Muscle of leg (tissue), 11 donors: Measurements from ENCODE around the gene TMEM185A. TPM values are rescaled to one million over a fixed set of nuclear protein-coding genes. Genes with fewer than 3 reads are reported as not detected.

Experiments
- DNase-seq: peaks from one replicate; pipeline ENCODE4 v3.0.0; 2013
- H3K27ac ChIP-seq: one replicate; pipeline ENCODE4 v1.5.1; 2013; ENCODE audit warnings: mild to moderate bottlenecking, low read length, control low read depth
- H3K27me3 ChIP-seq: one replicate; pipeline ENCODE4 v1.6.1; 2013; ENCODE audit warnings: low read length; ENCODE audit not compliant: control insufficient read depth, insufficient read depth
- H3K36me3 ChIP-seq: one replicate; pipeline ENCODE4 v1.6.1; 2013; ENCODE audit warnings: low read length; ENCODE audit not compliant: control insufficient read depth, insufficient read depth
- H3K4me1 ChIP-seq: one replicate; pipeline ENCODE4 v1.6.1; 2013; ENCODE audit warnings: low read length; ENCODE audit not compliant: control insufficient read depth, insufficient read depth
- H3K4me3 ChIP-seq: one replicate; pipeline ENCODE4 v1.5.1; 2013; ENCODE audit warnings: low read length, control low read depth
- H3K9me3 ChIP-seq: replicated peaks from 2 replicates; pipeline ENCODE4 v1.6.1; 2013; ENCODE audit warnings: low read depth, low read length; ENCODE audit not compliant: control insufficient read depth
- WGBS: methylation state at CpG from one replicate; pipeline ENCODE4 v1.1.5; 2013; ENCODE audit warnings: missing lambda C conversion rate; ENCODE audit not compliant: insufficient coverage; 5-methylcytosine and 5-hydroxymethylcytosine counted together
- polyA plus RNA-seq, 8 donors: library from polyadenylated mRNA; unstranded; fragments of 120-200 nt; gene quantifications; one replicate each; pipeline versions ENCODE4 v1.2.1 to v1.2.3, GENCODE V29; 2013; ENCODE audit warnings: inconsistent platforms in 1 of 8, low replicate concordance in 1 of 8; ENCODE audit not compliant: insufficient read length in 8 of 8, insufficient read depth in 1 of 8
- total RNA-seq: library from RNA; stranded (reverse); fragments of 120-200 nt; gene quantifications from one replicate; pipeline ENCODE4 v1.2.4, GENCODE V29; 2013

TMEM185A gene
- total and polyA plus RNA-seq, 9 donors: 21.3 to 35.6 (median 32.5) TPM

DNA sequence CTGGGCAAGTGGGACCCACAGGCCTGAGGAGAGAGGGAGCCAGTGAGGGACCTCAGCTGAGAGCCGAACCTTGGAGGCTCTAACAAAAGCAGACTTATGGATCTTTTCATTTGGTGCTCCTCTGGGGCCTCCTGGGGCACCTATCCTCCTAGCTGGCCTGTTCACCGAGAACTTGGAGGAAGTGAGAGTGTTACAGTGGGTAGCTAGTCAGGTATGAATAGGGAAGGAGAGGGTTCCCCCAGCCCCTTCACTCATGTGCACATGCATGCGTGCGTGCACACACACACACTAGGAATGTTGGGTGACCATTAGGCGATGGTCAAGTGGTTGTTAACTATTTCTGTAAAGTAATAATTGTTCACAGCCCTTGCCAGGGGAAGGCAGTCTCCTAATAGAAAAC is 18.6 kb upstream of the TMEM185A start:
- WGBS: no CpG with 5 or more reads among the region's 5 CpGs
- no peaks in the 10 kb centered on the region for H3K4me1 ChIP-seq

GRCh38 chrX:149648932-149649331 is 17.3 kb upstream of the TMEM185A start:
- Histone ChIP-seq H3K36me3 (no peaks in the 10 kb centered on the region), H3K27me3 (peaks cover 6% of the 10 kb centered on the region), H3K27ac (no peak overlapping the region), H3K4me1 (no peaks in the 10 kb centered on the region), H3K4me3 (no peak overlapping the region), H3K9me3 (no peaks in the 10 kb centered on the region)
- WGBS: no CpG with 5 or more reads among the region's 1 CpG
- DNase-seq: no peak

More for the DNA sequence above, 18.6 kb upstream of the TMEM185A start:
- H3K27me3 ChIP-seq: peaks cover 6% of the 10 kb centered on the region
- DNase-seq: no peak
- no peaks in the 10 kb centered on the region for H3K9me3 ChIP-seq
- no peak overlapping the region for H3K27ac ChIP-seq
- no peaks in the 10 kb centered on the region for H3K36me3 ChIP-seq
- no peak overlapping the region for H3K4me3 ChIP-seq

DNA sequence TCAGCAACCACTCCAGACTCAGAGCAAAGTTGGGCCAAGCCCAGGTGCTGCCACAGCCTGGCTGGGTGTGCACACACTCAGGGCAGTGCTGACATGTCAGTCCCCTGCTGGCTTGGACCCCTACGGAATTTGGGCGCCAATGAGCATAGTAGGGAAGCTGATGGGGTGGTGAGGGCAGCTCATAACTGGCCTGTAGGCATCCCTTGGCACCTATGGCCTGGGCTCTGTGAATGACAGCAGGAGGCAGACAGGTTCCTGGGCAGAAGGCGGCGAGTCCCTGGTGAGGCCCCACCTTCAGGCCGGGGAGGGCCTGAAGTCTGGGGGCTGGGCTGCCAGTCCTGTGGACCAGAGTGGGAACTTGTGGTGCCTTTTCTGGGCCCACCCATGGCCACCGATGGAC is 15.9 kb upstream of the TMEM185A start:
- H3K27ac ChIP-seq: no peak overlapping the region
- WGBS: 79% methylated on average over 6 of the region's 6 CpGs
- no peak overlapping the region for H3K4me3 ChIP-seq
- DNase-seq: no peak
- no peaks in the 10 kb centered on the region for H3K4me1 ChIP-seq
- H3K27me3 ChIP-seq: peaks cover 6% of the 10 kb centered on the region
- H3K9me3 ChIP-seq: no peaks in the 10 kb centered on the region
- no peaks in the 10 kb centered on the region for H3K36me3 ChIP-seq

DNA sequence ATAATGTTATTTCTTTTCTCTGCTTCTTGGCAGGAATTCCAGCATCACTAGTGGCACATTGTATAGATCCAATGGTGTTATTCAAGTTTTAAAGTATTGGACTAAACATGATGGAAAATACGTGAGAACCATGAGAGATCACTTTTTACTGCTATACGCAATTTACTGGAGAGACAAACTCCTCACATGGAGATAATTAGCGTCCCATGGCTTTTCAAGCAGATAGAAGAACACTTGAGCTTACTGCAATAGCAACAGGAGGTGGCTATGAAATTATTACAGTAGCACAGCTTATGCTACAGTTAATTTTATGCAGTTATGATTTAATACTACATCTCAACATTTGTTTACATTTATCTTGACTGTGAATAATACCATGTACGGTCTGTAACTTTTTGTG is 11.9 kb upstream of the TMEM185A start:
- H3K9me3 ChIP-seq: no peaks in the 10 kb centered on the region
- peaks cover 8% of the 10 kb centered on the region for H3K27me3 ChIP-seq
- 63% methylated on average over 2 of the region's 4 CpGs for WGBS
- H3K36me3 ChIP-seq: no peaks in the 10 kb centered on the region
- no peaks in the 10 kb centered on the region for H3K4me1 ChIP-seq
- no peak overlapping the region for H3K27ac ChIP-seq
- H3K4me3 ChIP-seq: no peak overlapping the region
- DNase-seq: peak; percentile 13

GRCh38 chrX:149641835-149642234 is 10.2 kb upstream of the TMEM185A start:
- Histone ChIP-seq H3K4me3 (no peak overlapping the region), H3K27ac (no peak overlapping the region), H3K36me3 (no peaks in the 10 kb centered on the region), H3K27me3 (peaks cover 4% of the 10 kb centered on the region), H3K9me3 (no peaks in the 10 kb centered on the region), H3K4me1 (no peaks in the 10 kb centered on the region)
- peak; percentile 35 for DNase-seq
- WGBS: no CpG with 5 or more reads among the region's 2 CpGs

- DNase-seq: no peak
- Histone ChIP-seq H3K36me3 (no peaks in the 10 kb centered on the region), H3K4me1 (no peaks in the 10 kb centered on the region), H3K27me3 (peaks cover 6% of the 10 kb centered on the region), H3K27ac (no peak overlapping the region), H3K9me3 (no peaks in the 10 kb centered on the region), H3K4me3 (no peak overlapping the region)
- no CpG with 5 or more reads among the region's 3 CpGs for WGBS
Measured at GRCh38 chrX:149641432-149641831, 9.8 kb upstream of the TMEM185A start.

DNA sequence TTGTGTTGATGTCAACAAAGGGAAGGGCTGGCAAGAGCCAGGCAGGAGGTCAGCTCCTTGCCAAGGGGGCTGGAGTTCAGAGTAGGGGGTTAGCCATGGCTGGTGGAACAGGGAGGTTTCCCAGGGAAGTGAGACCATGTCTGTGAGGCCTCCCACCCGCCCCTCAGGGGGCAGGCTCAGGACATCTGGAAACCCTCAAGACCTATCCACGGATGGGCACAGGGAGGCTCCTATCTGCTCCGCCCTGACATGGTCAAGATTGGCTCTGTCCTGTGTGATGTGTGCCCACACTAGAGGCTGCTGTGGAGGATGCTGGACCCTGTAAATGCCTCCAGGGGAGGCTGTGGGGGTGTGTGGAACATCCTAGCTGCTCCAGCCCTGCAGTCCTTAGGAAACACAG is 8.0 kb upstream of the TMEM185A start:
- H3K4me1 ChIP-seq: no peaks in the 10 kb centered on the region
- no CpG with 5 or more reads among the region's 3 CpGs for WGBS
- peaks cover 10% of the 10 kb centered on the region for H3K27me3 ChIP-seq
- no peak overlapping the region for H3K4me3 ChIP-seq
- no peaks in the 10 kb centered on the region for H3K9me3 ChIP-seq
- DNase-seq: no peak
- no peaks in the 10 kb centered on the region for H3K36me3 ChIP-seq
- no peak overlapping the region for H3K27ac ChIP-seq

GRCh38 chrX:149638860-149639259 is 7.3 kb upstream of the TMEM185A start:
- Histone ChIP-seq H3K9me3 (no peaks in the 10 kb centered on the region), H3K4me1 (no peaks in the 10 kb centered on the region), H3K36me3 (no peaks in the 10 kb centered on the region), H3K27me3 (peaks cover 13% of the 10 kb centered on the region), H3K4me3 (no peak overlapping the region), H3K27ac (no peak overlapping the region)
- DNase-seq: no peak

DNA sequence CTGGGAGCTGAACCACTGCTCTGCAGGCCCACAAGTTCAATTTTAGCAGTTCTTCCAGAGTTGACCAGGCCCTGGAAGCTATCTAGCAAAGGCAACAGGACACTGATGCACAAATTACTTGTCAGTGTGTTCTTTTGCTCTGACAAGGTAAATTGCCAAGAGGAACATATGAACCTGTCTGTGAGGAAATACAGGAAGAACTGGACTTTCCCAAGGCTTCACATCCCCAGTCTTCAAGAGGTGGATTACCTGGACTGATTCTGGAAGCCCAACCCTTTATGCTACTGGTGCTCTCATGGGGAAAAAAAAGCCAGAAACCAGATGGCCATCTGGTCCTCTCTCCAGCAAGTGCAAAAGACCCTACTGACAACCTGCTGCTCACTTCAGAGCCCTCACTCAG is 1.9 kb upstream of the TMEM185A start:
- DNase-seq: no peak
- H3K36me3 ChIP-seq: no peaks in the 10 kb centered on the region
- peaks cover 24% of the 10 kb centered on the region for H3K27me3 ChIP-seq
- H3K27ac ChIP-seq: no peak overlapping the region
- H3K9me3 ChIP-seq: no peaks in the 10 kb centered on the region
- peaks cover 9% of the 10 kb centered on the region for H3K4me1 ChIP-seq
- H3K4me3 ChIP-seq: no peak overlapping the region

GRCh38 chrX:149630681-149631233 is 835 bp downstream of the TMEM185A start:
- H3K27me3 ChIP-seq: peaks cover 25% of the 10 kb centered on the region
- H3K27ac ChIP-seq: peak overlapping the region; percentile 82
- peak overlapping the region; percentile 53 for H3K4me3 ChIP-seq
- peak; percentile 68 for DNase-seq
- 21% methylated on average over 12 of the region's 16 CpGs for WGBS
- H3K4me1 ChIP-seq: peaks cover 9% of the 10 kb centered on the region
- H3K9me3 ChIP-seq: no peaks in the 10 kb centered on the region
- no peaks in the 10 kb centered on the region for H3K36me3 ChIP-seq

GRCh38 chrX:149629730-149630387 is 1.7 kb downstream of the TMEM185A start:
- WGBS: 66% methylated on average over 5 of the region's 5 CpGs
- H3K36me3 ChIP-seq: no peaks in the 10 kb centered on the region
- no peaks in the 10 kb centered on the region for H3K9me3 ChIP-seq
- H3K4me3 ChIP-seq: no peak overlapping the region
- no peak for DNase-seq
- peaks cover 9% of the 10 kb centered on the region for H3K4me1 ChIP-seq
- H3K27ac ChIP-seq: no peak overlapping the region
- H3K27me3 ChIP-seq: peaks cover 22% of the 10 kb centered on the region
